Panc1 (cell line): Measurements from ENCODE around the gene GFY. TPM values are rescaled to one million over a fixed set of nuclear protein-coding genes. Genes with fewer than 3 reads are reported as not detected.

Source experiments
- ATAC-seq: fragments of 200-7000 bp; cut with Tn5 transposase; 2 replicates; pipeline ENCODE4 v1.9.1; 2020; ENCODE audit warnings: mild to moderate bottlenecking, moderate library complexity
- BruUV-seq: library from RNA; stranded (reverse); fragments of 400-500 nt; replicated peaks from 2 replicates; lab custom pipeline; 2021; lab: Mats Ljungman, UMichigan
- CTCF ChIA-PET: fragments of 300-600 bp; sonication (Branson Sonifier 250); formaldehyde crosslinking; loops from one replicate; lab custom pipeline; 2022; ENCODE audit warnings: antibody characterized with exemption; lab: Charles Lee
- POLR2A ChIA-PET: fragments of 300-600 bp; sonication (Branson Sonifier 250); formaldehyde crosslinking; loops from one replicate; lab custom pipeline; 2022; ENCODE audit warnings: antibody characterized with exemption; lab: Charles Lee
- DNase-seq: peaks from one replicate; pipeline ENCODE4 v3.0.0-alpha.2; 2010; ENCODE audit warnings: low read depth, low spot score
- H3K27ac ChIP-seq: 2 replicates; pipeline ENCODE4 v1.5.1; 2011; ENCODE audit warnings: mild to moderate bottlenecking, low read length, inconsistent platforms
- H3K27me3 ChIP-seq: fragments of 200-500 bp; sonication (Bioruptor generic); 2 replicates; pipeline ENCODE4 v1.6.0; 2014; ENCODE audit warnings: low read length, inconsistent platforms; ENCODE audit not compliant: control insufficient read depth, insufficient read depth
- H3K36me3 ChIP-seq: fragments of 200-500 bp; sonication (Bioruptor generic); 2 replicates; pipeline ENCODE4 v1.5.1; 2014; ENCODE audit warnings: inconsistent platforms, mild to moderate bottlenecking, low read length, moderate library complexity; ENCODE audit not compliant: control insufficient read depth, insufficient read depth
- H3K4me1 ChIP-seq: 2 replicates; pipeline ENCODE4 v1.5.1; 2011; ENCODE audit warnings: inconsistent platforms, mild to moderate bottlenecking, low read length, moderate library complexity; ENCODE audit not compliant: control insufficient read depth, insufficient read depth
- H3K4me3 ChIP-seq, 2 experiments: 2 replicates each; pipeline ENCODE4 v1.5.1; 2011 to 2012; ENCODE audit warnings: low read depth in 2 of 2, low read length in 2 of 2, mild to moderate bottlenecking in 2 of 2, inconsistent platforms in 1 of 2, moderate library complexity in 1 of 2
- H3K9me3 ChIP-seq: fragments of 200-500 bp; sonication (Bioruptor generic); 2 replicates; pipeline ENCODE4 v1.5.1; 2014; ENCODE audit warnings: low read depth, mild to moderate bottlenecking, inconsistent platforms, low read length, moderate library complexity; ENCODE audit not compliant: control insufficient read depth, insufficient read depth
- POLR2AphosphoS5 ChIP-seq: IDR thresholded peaks from 2 replicates; pipeline ENCODE4 v1.6.1; 2012; ENCODE audit warnings: mild to moderate bottlenecking, low read depth, low read length, moderate library complexity
- SIN3A ChIP-seq: IDR thresholded peaks from 2 replicates; pipeline ENCODE4 v1.6.1; 2012; ENCODE audit warnings: low read depth, mild to moderate bottlenecking, low read length, moderate library complexity, borderline replicate concordance; ENCODE audit not compliant: insufficient read depth
- TCF7L2 ChIP-seq: IDR thresholded peaks from 2 replicates; pipeline ENCODE4 v1.6.1; 2011; ENCODE audit warnings: mild to moderate bottlenecking, low read depth, low read length, inconsistent platforms
- in situ Hi-C: cut with HindIII; loops from 2 replicates; pipeline ENCODE4 v1.10.0; 2016; ENCODE audit warnings: low sequenced_read_pairs, low pct_unique_long_range_greater_than_20kb
- intact Hi-C: fragments of 100-400 bp; cut with micrococcal nuclease; formaldehyde crosslinking; loops from one replicate; pipeline ENCODE4 v1.10.0; 2022; ENCODE audit not compliant: unreplicated experiment
- total RNA-seq: library from RNA; stranded (reverse); gene quantifications from one replicate; pipeline ENCODE4 v1.2.1, GENCODE V29; 2021; ENCODE audit not compliant: unreplicated experiment
- TF ChIP-seq, protein P1 (sequence below): fragments of 450-650 bp; IDR thresholded peaks from 2 replicates; pipeline ENCODE4 v1.5.1; 2017; ENCODE audit warnings: mild to moderate bottlenecking
- TF ChIP-seq, protein P2 (sequence below), 2 experiments: IDR thresholded peaks; 2 replicates each; pipeline ENCODE4 v1.6.1; 2011 to 2012; ENCODE audit warnings: low read depth in 2 of 2, control low read depth in 1 of 2, low read length in 1 of 2, mild to moderate bottlenecking in 1 of 2, moderate library complexity in 1 of 2; ENCODE audit not compliant: insufficient read depth in 1 of 2

The GFY gene
- total RNA-seq, 1 experiment from 2014 or later, result not detected

DNA sequence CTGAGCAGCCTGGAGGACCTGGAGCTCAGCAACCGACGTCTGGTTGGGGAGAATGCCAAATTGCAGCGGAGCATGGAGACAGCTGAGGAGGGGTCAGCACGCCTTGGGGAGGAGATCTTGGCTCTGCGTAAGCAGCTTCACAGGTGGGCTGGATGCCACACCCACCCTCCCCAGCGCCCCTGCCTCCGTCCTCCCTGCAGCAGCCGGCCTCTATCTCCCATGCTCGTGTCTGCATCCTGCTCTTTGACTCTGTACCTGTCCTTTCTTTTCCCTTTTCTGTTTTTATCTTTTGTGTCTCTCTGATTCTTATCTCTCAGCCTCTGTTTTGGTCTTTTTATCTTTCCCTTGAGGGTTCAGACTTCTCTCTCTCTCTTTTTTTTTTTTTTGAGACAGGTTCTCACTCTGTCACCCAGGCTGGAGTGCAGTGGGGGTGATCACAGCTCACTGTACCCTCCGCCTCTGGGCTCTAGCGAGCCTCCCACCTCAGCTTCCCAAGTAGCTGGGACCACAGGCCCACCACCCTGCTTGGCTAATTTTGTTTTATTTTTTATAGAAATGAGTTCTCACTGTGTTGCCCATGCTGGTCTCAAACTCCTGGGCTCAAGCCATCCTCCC is 27.1 kb upstream of the GFY start:
- TF ChIP-seq SIN3A (no peak), POLR2AphosphoS5 (no peak), TCF7L2 (no peak)
- TF ChIP-seq, protein P1, sequence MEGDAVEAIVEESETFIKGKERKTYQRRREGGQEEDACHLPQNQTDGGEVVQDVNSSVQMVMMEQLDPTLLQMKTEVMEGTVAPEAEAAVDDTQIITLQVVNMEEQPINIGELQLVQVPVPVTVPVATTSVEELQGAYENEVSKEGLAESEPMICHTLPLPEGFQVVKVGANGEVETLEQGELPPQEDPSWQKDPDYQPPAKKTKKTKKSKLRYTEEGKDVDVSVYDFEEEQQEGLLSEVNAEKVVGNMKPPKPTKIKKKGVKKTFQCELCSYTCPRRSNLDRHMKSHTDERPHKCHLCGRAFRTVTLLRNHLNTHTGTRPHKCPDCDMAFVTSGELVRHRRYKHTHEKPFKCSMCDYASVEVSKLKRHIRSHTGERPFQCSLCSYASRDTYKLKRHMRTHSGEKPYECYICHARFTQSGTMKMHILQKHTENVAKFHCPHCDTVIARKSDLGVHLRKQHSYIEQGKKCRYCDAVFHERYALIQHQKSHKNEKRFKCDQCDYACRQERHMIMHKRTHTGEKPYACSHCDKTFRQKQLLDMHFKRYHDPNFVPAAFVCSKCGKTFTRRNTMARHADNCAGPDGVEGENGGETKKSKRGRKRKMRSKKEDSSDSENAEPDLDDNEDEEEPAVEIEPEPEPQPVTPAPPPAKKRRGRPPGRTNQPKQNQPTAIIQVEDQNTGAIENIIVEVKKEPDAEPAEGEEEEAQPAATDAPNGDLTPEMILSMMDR, result no peak
- TF ChIP-seq, protein P2, sequence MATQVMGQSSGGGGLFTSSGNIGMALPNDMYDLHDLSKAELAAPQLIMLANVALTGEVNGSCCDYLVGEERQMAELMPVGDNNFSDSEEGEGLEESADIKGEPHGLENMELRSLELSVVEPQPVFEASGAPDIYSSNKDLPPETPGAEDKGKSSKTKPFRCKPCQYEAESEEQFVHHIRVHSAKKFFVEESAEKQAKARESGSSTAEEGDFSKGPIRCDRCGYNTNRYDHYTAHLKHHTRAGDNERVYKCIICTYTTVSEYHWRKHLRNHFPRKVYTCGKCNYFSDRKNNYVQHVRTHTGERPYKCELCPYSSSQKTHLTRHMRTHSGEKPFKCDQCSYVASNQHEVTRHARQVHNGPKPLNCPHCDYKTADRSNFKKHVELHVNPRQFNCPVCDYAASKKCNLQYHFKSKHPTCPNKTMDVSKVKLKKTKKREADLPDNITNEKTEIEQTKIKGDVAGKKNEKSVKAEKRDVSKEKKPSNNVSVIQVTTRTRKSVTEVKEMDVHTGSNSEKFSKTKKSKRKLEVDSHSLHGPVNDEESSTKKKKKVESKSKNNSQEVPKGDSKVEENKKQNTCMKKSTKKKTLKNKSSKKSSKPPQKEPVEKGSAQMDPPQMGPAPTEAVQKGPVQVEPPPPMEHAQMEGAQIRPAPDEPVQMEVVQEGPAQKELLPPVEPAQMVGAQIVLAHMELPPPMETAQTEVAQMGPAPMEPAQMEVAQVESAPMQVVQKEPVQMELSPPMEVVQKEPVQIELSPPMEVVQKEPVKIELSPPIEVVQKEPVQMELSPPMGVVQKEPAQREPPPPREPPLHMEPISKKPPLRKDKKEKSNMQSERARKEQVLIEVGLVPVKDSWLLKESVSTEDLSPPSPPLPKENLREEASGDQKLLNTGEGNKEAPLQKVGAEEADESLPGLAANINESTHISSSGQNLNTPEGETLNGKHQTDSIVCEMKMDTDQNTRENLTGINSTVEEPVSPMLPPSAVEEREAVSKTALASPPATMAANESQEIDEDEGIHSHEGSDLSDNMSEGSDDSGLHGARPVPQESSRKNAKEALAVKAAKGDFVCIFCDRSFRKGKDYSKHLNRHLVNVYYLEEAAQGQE (IDR thresholded peaks at IDR 0.05; ENCODE audit: insufficient read depth in 1 of 2, low read depth in 2 of 2, low read length in 1 of 2), result no peak
- ChIA-PET POLR2A (no interaction called here), CTCF (interaction anchor here (0.6 kb wide), 1 partner anchor 12 kb away, joined by 6 read pairs; no protein-coding TSS in a partner anchor)
- H3K36me3 ChIP-seq, result no peaks in the 10 kb centered on the region
- no peaks in the 10 kb centered on the region for H3K27me3 ChIP-seq
- intact Hi-C loops (no loop called here), in situ Hi-C loops (no loop called here)
- no TSS peak for BruUV-seq
- DNase-seq, result no peak
- no peaks in the 10 kb centered on the region for H3K4me1 ChIP-seq
- no peaks in the 10 kb centered on the region for H3K9me3 ChIP-seq
- ATAC-seq, result no peak
- no peak overlapping the region for H3K27ac ChIP-seq
- H3K4me3 ChIP-seq, result no peak overlapping the region

DNA sequence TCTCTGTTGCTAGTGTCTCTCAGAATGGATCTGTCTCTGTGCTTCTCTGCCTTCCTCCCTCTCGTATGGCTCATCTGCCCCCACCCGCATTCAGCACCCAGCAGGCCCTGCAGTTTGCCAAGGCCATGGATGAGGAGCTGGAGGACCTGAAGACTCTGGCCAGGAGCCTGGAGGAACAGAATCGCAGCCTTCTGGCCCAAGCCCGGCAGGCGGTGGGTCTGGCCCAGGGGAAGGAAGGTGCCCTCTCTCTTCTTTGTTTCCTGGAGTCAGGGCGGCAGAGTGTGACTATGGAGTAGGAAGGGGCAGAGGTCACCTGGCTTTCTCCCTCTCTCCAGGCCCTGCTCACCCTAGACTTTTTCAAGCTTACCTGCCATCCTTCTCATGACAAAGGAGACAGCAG is 26.3 kb upstream of the GFY start:
- no TSS peak for BruUV-seq
- ChIA-PET CTCF (no interaction called here), POLR2A (interaction anchor here (0.5 kb wide), 1 partner anchor 31 kb away, joined by 4 read pairs; no protein-coding TSS in a partner anchor)
- ATAC-seq (no peak), DNase-seq (no peak)
- TF ChIP-seq, protein P1, result no peak
- TF ChIP-seq POLR2AphosphoS5 (no peak), SIN3A (no peak), TCF7L2 (no peak)
- TF ChIP-seq, protein P2 (IDR thresholded peaks at IDR 0.05; ENCODE audit: insufficient read depth in 1 of 2, low read depth in 2 of 2, low read length in 1 of 2), result no peak
- H3K36me3 ChIP-seq, result no peaks in the 10 kb centered on the region
- H3K4me3 ChIP-seq, result no peak overlapping the region
- no peak overlapping the region for H3K27ac ChIP-seq
- intact Hi-C loops (no loop called here), in situ Hi-C loops (no loop called here)
- H3K4me1 ChIP-seq, result no peaks in the 10 kb centered on the region
- H3K9me3 ChIP-seq, result no peaks in the 10 kb centered on the region
- H3K27me3 ChIP-seq, result no peaks in the 10 kb centered on the region
